GM12872 (cell line): Measurements from ENCODE around the gene CCP110.

Experiments used
- CTCF ChIP-seq: IDR thresholded peaks from 3 replicates; pipeline ENCODE4 v1.5.1; 2011; ENCODE audit warnings: low read depth, mild to moderate bottlenecking, low read length, moderate library complexity; ENCODE audit not compliant: insufficient read depth

The CCP110 gene

GRCh38 chr16:19532601-19533000, 8.9 kb downstream of the CCP110 start:
- TF ChIP-seq CTCF: no peak

GRCh38 chr16:19540241-19540970, 16.7 kb downstream of the CCP110 start:
- TF ChIP-seq CTCF: no peak

- TF ChIP-seq CTCF: no peak
Measured at GRCh38 chr16:19542138-19542821, 18.5 kb downstream of the CCP110 start.

GRCh38 chr16:19548144-19548543, 24.4 kb downstream of the CCP110 start:
- no peak for TF ChIP-seq CTCF

GRCh38 chr16:19549673-19550072, 25.9 kb downstream of the CCP110 start:
- no peak for TF ChIP-seq CTCF

- peak; percentile 92 for TF ChIP-seq CTCF
Measured at GRCh38 chr16:19555186-19555937, 31.6 kb downstream of the CCP110 start, which contains the start of gene VPS35L. Gene VPS35L (plus strand): TSS chr16:19555703. CDS start chr16:19555730, 27 bp downstream.
